GM12874 (cell line): ENCODE data around the gene MSLN.

Experiments used
- CTCF ChIP-seq: IDR thresholded peaks from 2 replicates; pipeline ENCODE4 v1.5.1; 2011; ENCODE audit warnings: low read depth, mild to moderate bottlenecking, control low read depth, low read length, moderate library complexity; ENCODE audit not compliant: insufficient read depth

MSLN gene

GRCh38 chr16:766008-766819 lies 5.7 kb downstream of the MSLN start:
- no peak for TF ChIP-seq CTCF

GRCh38 chr16:766820-767640 lies 6.5 kb downstream of the MSLN start:
- TF ChIP-seq CTCF: no peak

- no peak for TF ChIP-seq CTCF
These were observed 7.3 kb downstream of the MSLN start for GRCh38 chr16:767743-768235.

GRCh38 chr16:768428-768827 lies 7.9 kb downstream of the MSLN start:
- no peak for TF ChIP-seq CTCF

DNA sequence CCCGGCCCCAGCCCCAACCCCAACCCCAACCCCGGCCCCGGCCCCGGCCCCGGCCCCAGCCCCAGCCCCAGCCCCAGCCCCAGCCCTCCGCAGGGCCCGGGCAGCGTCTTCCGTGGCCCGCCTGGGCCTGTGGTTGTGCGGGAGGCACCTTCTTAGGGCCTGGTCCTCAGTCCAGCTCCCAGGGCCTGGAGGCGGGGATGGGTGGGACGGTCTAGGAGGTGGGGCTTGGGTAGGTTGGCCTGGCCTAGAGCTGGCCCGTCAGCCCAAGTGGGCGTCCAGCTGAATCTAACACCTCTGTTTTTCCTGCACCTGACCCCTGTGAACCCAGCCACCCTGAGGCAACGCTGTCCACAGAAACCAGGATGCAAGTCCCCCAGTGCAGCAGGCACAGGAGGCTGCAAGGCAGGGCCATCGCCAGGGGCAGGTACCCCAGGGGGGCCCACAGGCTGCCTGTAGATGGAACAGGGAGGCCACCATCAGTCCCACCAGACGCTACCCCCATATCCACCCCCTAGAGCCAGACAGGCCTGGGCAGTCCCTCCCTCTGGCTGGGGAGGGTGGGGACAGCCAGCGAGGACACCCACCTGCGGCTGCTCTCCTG lies 8.8 kb downstream of the MSLN start:
- no peak for TF ChIP-seq CTCF

DNA sequence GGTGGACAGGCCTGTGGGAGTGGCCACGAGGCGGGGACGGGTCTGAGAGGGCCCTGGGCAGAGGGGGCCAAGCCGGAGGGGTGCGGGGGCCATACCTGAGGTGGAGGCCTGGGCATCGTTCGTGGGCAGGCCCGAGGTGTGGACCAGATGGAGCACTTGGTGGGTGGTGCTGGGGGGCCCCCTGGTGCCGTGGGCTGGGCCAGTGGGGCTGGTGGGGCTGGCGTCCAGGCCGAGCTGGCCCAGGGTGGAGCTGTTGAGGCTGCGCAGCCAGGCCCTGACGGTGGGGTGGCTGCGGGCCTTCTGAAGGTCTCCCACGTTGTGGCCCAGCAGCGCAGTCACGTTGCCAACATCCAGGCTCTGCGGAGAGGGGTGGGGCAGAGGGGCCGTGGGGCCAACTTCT lies 9.4 kb downstream of the MSLN start:
- no peak for TF ChIP-seq CTCF

GRCh38 chr16:770411-770810 lies 9.9 kb downstream of the MSLN start:
- TF ChIP-seq CTCF: no peak
